Measurements from ENCODE around the gene NAA40. TPM values are rescaled to one million over a fixed set of nuclear protein-coding genes. Genes with fewer than 3 reads are reported as not detected.

The NAA40 gene
- total and polyA plus RNA-seq, 2 of the 13 experiments (the other 11 are each of a cell fraction or from before 2014, with no cell fraction given), result 11.1 to 17.9 TPM

DNA sequence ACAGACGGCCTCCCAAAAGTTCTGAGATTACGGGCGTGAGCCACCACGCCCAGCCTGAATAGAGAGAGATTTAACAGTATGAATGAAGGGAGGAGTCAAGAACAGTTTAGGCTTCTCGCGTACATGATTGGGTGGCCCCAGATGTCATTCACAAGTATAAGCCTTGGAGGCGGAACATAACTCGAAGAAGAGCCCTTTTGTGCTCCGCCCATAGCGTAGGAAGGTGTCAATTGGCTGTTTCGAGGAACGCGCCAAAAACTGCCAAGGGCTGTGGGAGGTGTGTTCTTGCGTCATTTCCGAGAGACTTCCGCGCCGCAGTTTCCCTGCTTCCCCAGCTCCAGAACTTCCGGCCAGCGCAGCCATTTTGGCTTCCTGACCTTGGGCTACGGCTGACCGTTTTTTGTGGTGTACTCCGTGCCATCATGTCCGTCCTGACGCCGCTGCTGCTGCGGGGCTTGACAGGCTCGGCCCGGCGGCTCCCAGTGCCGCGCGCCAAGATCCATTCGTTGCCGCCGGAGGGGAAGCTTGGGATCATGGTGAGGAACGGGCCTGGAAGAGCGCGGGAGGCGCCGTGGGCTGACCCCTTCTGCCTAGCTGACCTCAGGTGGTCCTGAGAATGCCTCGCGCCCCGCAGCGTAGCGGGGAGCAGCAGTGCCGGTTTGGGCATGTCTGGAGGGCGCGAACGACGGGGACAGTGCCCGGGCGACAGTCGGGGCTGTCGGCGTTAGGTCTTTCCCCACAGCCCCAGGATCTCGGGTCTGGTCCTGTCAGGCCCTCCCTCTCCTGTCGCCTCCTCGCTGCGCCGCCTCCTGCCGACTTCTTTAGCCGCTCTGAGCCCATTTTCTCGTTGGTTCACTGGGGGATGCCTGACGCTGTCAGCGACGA, 35.7 kb downstream of the NAA40 start, which contains the start of gene COX8A (continued):
- TF ChIP-seq ZNF850 (CRISPR knock-in tag; conservative IDR thresholded peaks at IDR 0.05) (no peak), NR1H2 (CRISPR knock-in tag; IDR thresholded peaks at IDR 0.05; ENCODE audit: borderline replicate concordance, low read depth) (no peak), NRL (CRISPR knock-in tag; IDR thresholded peaks at IDR 0.05; ENCODE audit: borderline replicate concordance) (peak; percentile 31; the same call in 1 of the 2 replicates), SKI (IDR thresholded peaks at IDR 0.05; ENCODE audit: partially characterized antibody) (peak; percentile 24), TP53 (CRISPR knock-in tag; conservative IDR thresholded peaks at IDR 0.05) (no peak; the same call in 1 of the 2 replicates), ZNF484 (CRISPR knock-in tag; IDR thresholded peaks at IDR 0.05; ENCODE audit: borderline replicate concordance, low read depth) (no peak), ZNF224 (CRISPR knock-in tag; IDR thresholded peaks at IDR 0.05) (no peak; the same call in 1 of the 2 replicates), ZNF839 (CRISPR knock-in tag; IDR thresholded peaks at IDR 0.05; ENCODE audit: borderline replicate concordance) (no peak), KDM5B (CRISPR knock-in tag; IDR thresholded peaks at IDR 0.05; ENCODE audit: borderline replicate concordance) (peak; percentile 70; the same call in 1 of the 2 replicates), ERF (CRISPR knock-in tag; IDR thresholded peaks at IDR 0.05) (peak; percentile 57; the same call in 1 of the 2 replicates), ZSCAN9 (CRISPR knock-in tag; IDR thresholded peaks at IDR 0.05; ENCODE audit: borderline replicate concordance) (peak; percentile 84; the same call in 1 of the 2 replicates)
- TF ChIP-seq, protein P1, sequence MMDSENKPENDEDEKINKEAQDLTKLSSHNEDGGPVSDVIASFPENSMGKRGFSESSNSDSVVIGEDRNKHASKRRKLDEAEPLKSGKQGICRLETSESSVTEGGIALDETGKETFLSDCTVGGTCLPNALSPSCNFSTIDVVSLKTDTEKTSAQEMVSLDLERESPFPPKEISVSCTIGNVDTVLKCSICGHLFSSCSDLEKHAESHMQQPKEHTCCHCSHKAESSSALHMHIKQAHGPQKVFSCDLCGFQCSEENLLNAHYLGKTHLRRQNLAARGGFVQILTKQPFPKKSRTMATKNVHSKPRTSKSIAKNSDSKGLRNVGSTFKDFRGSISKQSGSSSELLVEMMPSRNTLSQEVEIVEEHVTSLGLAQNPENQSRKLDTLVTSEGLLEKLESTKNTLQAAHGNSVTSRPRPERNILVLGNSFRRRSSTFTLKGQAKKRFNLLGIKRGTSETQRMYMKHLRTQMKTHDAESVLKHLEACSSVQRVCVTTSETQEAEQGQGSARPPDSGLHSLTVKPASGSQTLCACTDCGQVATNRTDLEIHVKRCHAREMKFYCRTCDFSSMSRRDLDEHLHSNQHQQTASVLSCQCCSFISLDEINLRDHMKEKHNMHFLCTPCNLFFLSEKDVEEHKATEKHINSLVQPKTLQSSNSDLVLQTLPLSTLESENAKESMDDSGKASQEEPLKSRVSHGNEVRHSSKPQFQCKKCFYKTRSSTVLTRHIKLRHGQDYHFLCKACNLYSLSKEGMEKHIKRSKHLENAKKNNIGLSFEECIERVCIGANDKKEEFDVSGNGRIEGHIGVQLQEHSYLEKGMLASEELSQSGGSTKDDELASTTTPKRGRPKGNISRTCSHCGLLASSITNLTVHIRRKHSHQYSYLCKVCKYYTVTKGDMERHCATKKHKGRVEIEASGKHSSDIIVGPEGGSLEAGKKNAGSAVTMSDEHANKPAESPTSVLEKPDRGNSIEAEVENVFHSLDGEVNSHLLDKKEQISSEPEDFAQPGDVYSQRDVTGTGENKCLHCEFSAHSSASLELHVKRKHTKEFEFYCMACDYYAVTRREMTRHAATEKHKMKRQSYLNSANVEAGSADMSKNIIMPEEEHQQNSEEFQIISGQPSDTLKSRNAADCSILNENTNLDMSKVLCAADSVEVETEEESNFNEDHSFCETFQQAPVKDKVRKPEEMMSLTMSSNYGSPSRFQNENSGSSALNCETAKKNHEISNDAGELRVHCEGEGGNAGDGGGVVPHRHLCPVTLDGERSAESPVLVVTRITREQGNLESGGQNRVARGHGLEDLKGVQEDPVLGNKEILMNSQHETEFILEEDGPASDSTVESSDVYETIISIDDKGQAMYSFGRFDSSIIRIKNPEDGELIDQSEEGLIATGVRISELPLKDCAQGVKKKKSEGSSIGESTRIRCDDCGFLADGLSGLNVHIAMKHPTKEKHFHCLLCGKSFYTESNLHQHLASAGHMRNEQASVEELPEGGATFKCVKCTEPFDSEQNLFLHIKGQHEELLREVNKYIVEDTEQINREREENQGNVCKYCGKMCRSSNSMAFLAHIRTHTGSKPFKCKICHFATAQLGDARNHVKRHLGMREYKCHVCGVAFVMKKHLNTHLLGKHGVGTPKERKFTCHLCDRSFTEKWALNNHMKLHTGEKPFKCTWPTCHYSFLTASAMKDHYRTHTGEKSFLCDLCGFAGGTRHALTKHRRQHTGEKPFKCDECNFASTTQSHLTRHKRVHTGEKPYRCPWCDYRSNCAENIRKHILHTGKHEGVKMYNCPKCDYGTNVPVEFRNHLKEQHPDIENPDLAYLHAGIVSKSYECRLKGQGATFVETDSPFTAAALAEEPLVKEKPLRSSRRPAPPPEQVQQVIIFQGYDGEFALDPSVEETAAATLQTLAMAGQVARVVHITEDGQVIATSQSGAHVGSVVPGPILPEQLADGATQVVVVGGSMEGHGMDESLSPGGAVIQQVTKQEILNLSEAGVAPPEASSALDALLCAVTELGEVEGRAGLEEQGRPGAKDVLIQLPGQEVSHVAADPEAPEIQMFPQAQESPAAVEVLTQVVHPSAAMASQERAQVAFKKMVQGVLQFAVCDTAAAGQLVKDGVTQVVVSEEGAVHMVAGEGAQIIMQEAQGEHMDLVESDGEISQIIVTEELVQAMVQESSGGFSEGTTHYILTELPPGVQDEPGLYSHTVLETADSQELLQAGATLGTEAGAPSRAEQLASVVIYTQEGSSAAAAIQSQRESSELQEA (CRISPR knock-in tag; IDR thresholded peaks at IDR 0.05; ENCODE audit: not compliant biosample characterization), result peak; percentile 94
- TF ChIP-seq, protein P2, sequence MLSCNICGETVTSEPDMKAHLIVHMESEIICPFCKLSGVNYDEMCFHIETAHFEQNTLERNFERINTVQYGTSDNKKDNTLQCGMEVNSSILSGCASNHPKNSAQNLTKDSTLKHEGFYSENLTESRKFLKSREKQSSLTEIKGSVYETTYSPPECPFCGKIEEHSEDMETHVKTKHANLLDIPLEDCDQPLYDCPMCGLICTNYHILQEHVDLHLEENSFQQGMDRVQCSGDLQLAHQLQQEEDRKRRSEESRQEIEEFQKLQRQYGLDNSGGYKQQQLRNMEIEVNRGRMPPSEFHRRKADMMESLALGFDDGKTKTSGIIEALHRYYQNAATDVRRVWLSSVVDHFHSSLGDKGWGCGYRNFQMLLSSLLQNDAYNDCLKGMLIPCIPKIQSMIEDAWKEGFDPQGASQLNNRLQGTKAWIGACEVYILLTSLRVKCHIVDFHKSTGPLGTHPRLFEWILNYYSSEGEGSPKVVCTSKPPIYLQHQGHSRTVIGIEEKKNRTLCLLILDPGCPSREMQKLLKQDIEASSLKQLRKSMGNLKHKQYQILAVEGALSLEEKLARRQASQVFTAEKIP (CRISPR knock-in tag; IDR thresholded peaks at IDR 0.05; ENCODE audit: borderline replicate concordance), result no peak
- TF ChIP-seq, protein P3, sequence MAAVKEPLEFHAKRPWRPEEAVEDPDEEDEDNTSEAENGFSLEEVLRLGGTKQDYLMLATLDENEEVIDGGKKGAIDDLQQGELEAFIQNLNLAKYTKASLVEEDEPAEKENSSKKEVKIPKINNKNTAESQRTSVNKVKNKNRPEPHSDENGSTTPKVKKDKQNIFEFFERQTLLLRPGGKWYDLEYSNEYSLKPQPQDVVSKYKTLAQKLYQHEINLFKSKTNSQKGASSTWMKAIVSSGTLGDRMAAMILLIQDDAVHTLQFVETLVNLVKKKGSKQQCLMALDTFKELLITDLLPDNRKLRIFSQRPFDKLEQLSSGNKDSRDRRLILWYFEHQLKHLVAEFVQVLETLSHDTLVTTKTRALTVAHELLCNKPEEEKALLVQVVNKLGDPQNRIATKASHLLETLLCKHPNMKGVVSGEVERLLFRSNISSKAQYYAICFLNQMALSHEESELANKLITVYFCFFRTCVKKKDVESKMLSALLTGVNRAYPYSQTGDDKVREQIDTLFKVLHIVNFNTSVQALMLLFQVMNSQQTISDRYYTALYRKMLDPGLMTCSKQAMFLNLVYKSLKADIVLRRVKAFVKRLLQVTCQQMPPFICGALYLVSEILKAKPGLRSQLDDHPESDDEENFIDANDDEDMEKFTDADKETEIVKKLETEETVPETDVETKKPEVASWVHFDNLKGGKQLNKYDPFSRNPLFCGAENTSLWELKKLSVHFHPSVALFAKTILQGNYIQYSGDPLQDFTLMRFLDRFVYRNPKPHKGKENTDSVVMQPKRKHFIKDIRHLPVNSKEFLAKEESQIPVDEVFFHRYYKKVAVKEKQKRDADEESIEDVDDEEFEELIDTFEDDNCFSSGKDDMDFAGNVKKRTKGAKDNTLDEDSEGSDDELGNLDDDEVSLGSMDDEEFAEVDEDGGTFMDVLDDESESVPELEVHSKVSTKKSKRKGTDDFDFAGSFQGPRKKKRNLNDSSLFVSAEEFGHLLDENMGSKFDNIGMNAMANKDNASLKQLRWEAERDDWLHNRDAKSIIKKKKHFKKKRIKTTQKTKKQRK (IDR thresholded peaks at IDR 0.05; ENCODE audit: low read length), result no peak
